Right cardiac atrium (tissue), 5 donors: ENCODE data around the gene NPM1. TPM values are rescaled to one million over a fixed set of nuclear protein-coding genes. Genes with fewer than 3 reads are reported as not detected.
"Not testable (repeated sequence)": the region's sequence is repeated elsewhere in the genome, so short reads cannot be mapped to it uniquely, and the experiment has no call there.

Experiments used
- ATAC-seq, 2 donors: fragments of 200-7000 bp; cut with Tn5 transposase; one replicate each; pipeline versions ENCODE4 v1.8.0 to v1.9.1; 2020; ENCODE audit warnings: moderate library complexity in 2 of 2, mild to moderate bottlenecking in 1 of 2
- DNase-seq, 3 donors: peaks; one replicate each; pipeline ENCODE4 v3.0.0-alpha.2; 2020
- H3K27ac ChIP-seq: one replicate; pipeline ENCODE4 v1.5.1; 2013; ENCODE audit warnings: mild to moderate bottlenecking, low read length, control low read depth, moderate library complexity
- H3K27me3 ChIP-seq: one replicate; pipeline ENCODE4 v1.6.1; 2013; ENCODE audit not compliant: control insufficient read depth, insufficient read depth
- H3K4me1 ChIP-seq: one replicate; pipeline ENCODE4 v1.6.1; 2013; ENCODE audit warnings: low read length; ENCODE audit not compliant: control insufficient read depth, insufficient read depth
- H3K4me3 ChIP-seq: one replicate; pipeline ENCODE4 v1.5.1; 2013; ENCODE audit warnings: low read length, control low read depth
- H3K9me3 ChIP-seq: one replicate; pipeline ENCODE4 v1.6.1; 2013; ENCODE audit warnings: low read length; ENCODE audit not compliant: control insufficient read depth
- WGBS: extraction: QIAGEN DNeasy Blood & Tissue Kit; methylation state at CpG from one replicate; pipeline ENCODE4 v1.1.7; 2013; 5-methylcytosine and 5-hydroxymethylcytosine counted together
- intact Hi-C, 4 donors: fragments of 100-400 bp; cut with DNase I; formaldehyde crosslinking; loops; one replicate each; pipeline versions ENCODE4 v1.11.0 to v1.14.0; 2022 to 2023
- polyA plus RNA-seq: library from polyadenylated mRNA; stranded (reverse); fragments of 200-250 nt; gene quantifications from one replicate; pipeline ENCODE4 v1.2.3, GENCODE V29; 2013
- total RNA-seq, 4 donors: library from RNA; stranded (reverse); fragmentation: NEBNext Ultra II Directional; extraction: Animal tissue kit (Norgen Biotek cat#: 25700); gene quantifications; one replicate each; pipeline ENCODE4 v1.2.1, GENCODE V29; 2021
- donor health status: healthy with polysubstance abuse.
- donor health status: DM: no; HTN: yes; CAD: no.
- donor health status: DM: no; HTN: no; CAD: no.
- donor health status: DM: no; HTN: yes; CAD: no; lungs with severe emphysema.
- donor health status: DM: yes; HTN: yes; CAD: no.

The NPM1 gene
- total and polyA plus RNA-seq, 5 donors, result 355 to 887 (median 475) TPM

DNA sequence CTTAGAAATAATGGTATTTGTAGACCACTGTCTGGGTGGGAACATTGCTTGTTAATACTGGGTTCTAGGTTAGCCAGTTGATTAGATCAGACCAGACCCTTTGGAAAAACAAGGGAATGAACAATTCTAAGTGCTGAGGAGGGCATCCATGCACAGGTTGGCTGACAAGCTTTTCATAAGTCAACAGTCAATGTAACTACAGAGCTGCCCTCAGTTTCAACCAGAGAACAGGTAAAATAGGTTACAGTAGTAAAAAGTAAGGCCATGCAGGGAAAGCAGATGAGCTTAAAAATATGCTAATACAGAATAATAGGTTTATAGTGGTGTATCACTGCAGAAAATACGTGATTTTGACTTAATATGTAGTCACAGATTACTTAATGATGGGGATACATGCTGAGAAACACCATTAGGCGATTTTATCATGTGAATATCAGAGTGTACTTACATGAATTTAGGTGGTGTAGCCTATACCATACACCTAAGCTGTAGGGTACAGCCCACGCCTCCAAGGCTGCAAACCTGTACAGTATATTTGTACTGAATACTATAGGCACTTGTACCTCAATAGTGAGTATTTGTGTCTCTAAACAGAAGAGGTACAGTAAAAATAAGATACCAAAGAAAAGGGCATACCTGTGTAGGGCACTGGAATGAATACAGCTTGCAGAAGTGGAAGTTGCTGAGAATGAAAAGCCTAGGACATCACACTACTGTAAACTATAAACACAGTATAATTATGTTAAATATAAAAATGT is 25.7 kb downstream of the NPM1 start:
- no peak for ATAC-seq
- intact Hi-C loops, result loop anchor here in 1 of 4 donors (10.0 kb wide), 1 partner anchor 641 kb away; no protein-coding TSS in a partner anchor
- no peak overlapping the region for H3K27ac ChIP-seq
- no peak overlapping the region for H3K4me3 ChIP-seq
- WGBS, result 91% methylated on average over 3 of the region's 3 CpGs
- peaks cover 9% of the 10 kb centered on the region for H3K4me1 ChIP-seq
- H3K27me3 ChIP-seq, result no peaks in the 10 kb centered on the region
- DNase-seq, result no peak
- H3K9me3 ChIP-seq, result no peaks in the 10 kb centered on the region

GRCh38 chr5:171413993-171414392 is 26.3 kb downstream of the NPM1 start:
- ATAC-seq, H3K27me3 ChIP-seq, H3K4me1 ChIP-seq, H3K4me3 ChIP-seq, H3K9me3 ChIP-seq, DNase-seq, H3K27ac ChIP-seq: not testable (repeated sequence)
- 84% methylated on average over 5 of the region's 5 CpGs for WGBS
- intact Hi-C loops, result loop anchor here in 1 of 4 donors (10.0 kb wide), 1 partner anchor 641 kb away; no protein-coding TSS in a partner anchor

GRCh38 chr5:171415115-171415730 is 27.6 kb downstream of the NPM1 start:
- Histone ChIP-seq H3K4me3 (no peak overlapping the region), H3K9me3 (no peaks in the 10 kb centered on the region), H3K27ac (no peak overlapping the region), H3K4me1 (peaks cover 2% of the 10 kb centered on the region), H3K27me3 (no peaks in the 10 kb centered on the region)
- intact Hi-C loops, result loop anchor here in 2 of 4 donors (5.0 to 10.0 kb wide), 3 partner anchors 432 to 640 kb away; no protein-coding TSS in a partner anchor
- no peak for DNase-seq
- no peak for ATAC-seq
- WGBS, result 80% methylated on average over 9 of the region's 9 CpGs

GRCh38 chr5:171416160-171417049 is 28.8 kb downstream of the NPM1 start:
- intact Hi-C loops, result loop anchor here in 2 of 4 donors (5.0 to 10.0 kb wide), 3 partner anchors 431 to 638 kb away; no protein-coding TSS in a partner anchor
- Histone ChIP-seq H3K4me3 (no peak overlapping the region), H3K9me3 (no peaks in the 10 kb centered on the region), H3K27ac (no peak overlapping the region), H3K4me1 (no peaks in the 10 kb centered on the region), H3K27me3 (no peaks in the 10 kb centered on the region)
- 92% methylated on average over 11 of the region's 11 CpGs for WGBS
- no peak for ATAC-seq
- DNase-seq, result no peak

GRCh38 chr5:171418316-171418981 is 30.8 kb downstream of the NPM1 start:
- no peaks in the 10 kb centered on the region for H3K4me1 ChIP-seq

DNA sequence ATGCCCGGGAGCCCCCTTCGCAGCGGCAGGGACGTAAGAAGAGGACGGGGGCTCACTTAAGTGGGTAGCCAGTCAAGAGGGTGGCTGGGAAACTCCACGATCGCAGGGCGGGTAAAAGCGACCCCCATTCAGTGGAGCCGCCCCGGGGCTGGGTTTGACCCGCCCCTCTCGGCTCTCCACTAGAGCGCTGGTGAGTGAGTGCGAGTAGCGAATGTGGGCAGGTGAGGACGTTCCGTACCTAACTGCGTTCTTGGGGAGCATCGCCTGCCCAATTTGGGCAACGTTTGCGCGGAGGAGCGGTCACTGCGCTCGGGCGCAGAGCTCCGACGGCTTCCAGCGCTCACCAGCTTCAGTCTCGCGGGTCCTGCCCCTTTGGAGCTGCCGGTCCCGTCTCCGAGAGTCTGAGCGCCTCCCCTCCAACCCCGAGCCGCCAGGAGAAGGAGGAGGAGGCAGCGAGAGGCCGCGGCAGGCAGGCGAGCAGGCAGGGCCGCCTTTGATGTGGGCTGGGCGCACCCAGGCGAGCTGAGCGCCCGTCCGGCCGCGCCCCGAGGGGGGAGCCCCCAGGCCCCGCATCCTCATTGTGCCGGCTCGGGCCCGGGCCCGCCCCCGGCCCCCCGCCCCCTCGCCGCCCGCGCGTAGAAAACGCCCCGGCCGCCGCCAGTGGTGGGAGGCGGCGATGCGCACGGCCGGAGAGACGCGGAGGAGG is 31.5 kb downstream of the NPM1 start, which contains the start of gene FGF18:
Gene FGF18, plus strand, starts transcription at position 666 of the 706 bp plus-strand sequence. CDS start 553 bp downstream, outside the sequence.
- peak; percentile 66 to 80 for ATAC-seq
- no peak within 1 kb of the TSS for H3K27ac ChIP-seq

More at GRCh38 chr5:171418316-171418981, 30.8 kb downstream of the NPM1 start:
- Histone ChIP-seq H3K4me3 (peak overlapping the region; percentile 69), H3K9me3 (no peaks in the 10 kb centered on the region), H3K27ac (no peak overlapping the region), H3K27me3 (no peaks in the 10 kb centered on the region)
- 12% methylated on average over 26 of the region's 26 CpGs for WGBS
- DNase-seq (peak; percentile 86 to 94 (median 92)), ATAC-seq (peak; percentile 85)
- intact Hi-C loops, result loop anchor here in 2 of 4 donors (5.0 to 10.0 kb wide), 3 partner anchors 429 to 636 kb away; no protein-coding TSS in a partner anchor

GRCh38 chr5:171419688-171420430 is 32.2 kb downstream of the NPM1 start:
- H3K27me3 ChIP-seq, result no peaks in the 10 kb centered on the region
- no peaks in the 10 kb centered on the region for H3K4me1 ChIP-seq
- ATAC-seq (peak; percentile 0 to 13), DNase-seq (peak; percentile 41 to 77 (median 73))
- WGBS, result under 1% methylated on average over 95 of the region's 95 CpGs
- H3K9me3 ChIP-seq, result no peaks in the 10 kb centered on the region
- intact Hi-C loops, result loop anchor here (5.0 to 10.0 kb wide), 6 partner anchors 205 to 635 kb away; no protein-coding TSS in a partner anchor
- H3K4me3 ChIP-seq, result peak overlapping the region; percentile 69
- no peak overlapping the region for H3K27ac ChIP-seq

More for the DNA sequence above, 31.5 kb downstream of the NPM1 start, which contains the start of gene FGF18:
- intact Hi-C loops, result loop anchor here in 2 of 4 donors (5.0 to 10.0 kb wide), 3 partner anchors 428 to 636 kb away; no protein-coding TSS in a partner anchor
- Histone ChIP-seq H3K4me1 (no peaks in the 10 kb centered on the region), H3K9me3 (no peaks in the 10 kb centered on the region), H3K4me3 (peak within 1 kb of the TSS; percentile 69), H3K27me3 (no peaks in the 10 kb centered on the region)
- WGBS, result under 1% methylated on average over 74 of the region's 74 CpGs
- DNase-seq, result peak; percentile 80 to 85 (median 83)

DNA sequence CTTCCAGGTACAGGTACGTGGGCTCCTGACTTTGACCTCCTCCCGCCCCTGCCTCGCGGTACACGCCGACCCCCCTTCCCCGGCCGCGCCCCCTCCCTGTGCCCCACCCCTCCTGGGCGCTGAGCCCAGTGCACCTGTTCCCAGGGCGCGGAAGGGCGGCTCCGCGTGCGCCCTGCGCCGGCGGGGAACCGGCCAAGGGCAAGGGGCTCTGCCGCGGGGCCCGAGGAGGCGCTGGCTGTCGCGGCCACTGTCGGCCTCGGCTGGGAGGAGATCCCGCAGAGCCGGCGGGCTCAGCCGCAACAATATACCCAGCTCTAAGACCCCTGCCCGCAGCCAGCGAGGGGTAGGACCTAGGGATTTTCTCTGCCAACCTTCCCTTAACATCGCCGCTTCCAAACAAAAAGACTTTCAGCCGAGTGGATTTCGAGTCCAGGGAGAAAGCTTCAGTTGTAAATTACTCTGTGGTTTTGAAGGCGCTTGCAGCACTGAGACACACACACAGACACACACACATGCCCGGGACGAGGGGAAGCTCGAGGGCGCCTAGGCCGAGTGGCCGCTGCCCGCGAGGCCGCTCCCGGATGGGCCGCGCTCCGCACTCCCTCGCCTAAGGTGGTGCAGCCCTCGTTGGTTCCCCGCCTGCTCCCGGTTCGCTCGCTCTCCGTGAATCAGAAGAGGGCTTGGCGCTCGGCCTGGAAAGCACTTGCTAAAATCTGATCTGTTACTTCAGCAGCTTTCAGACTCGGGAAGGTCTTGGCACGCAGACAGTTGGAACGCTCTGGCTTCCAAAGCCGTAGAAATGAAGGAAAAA is 33.0 kb downstream of the NPM1 start:
- ATAC-seq (peak; percentile 67 to 69), DNase-seq (peak; percentile 93 to 97 (median 94))
- intact Hi-C loops, result loop anchor here (5.0 to 10.0 kb wide), 5 partner anchors 204 to 487 kb away; no protein-coding TSS in a partner anchor
- Histone ChIP-seq H3K9me3 (no peaks in the 10 kb centered on the region), H3K27me3 (no peaks in the 10 kb centered on the region), H3K27ac (no peak overlapping the region), H3K4me1 (no peaks in the 10 kb centered on the region), H3K4me3 (peak overlapping the region; percentile 69)
- WGBS, result under 1% methylated on average over 65 of the region's 65 CpGs
